Fibroblast of lung (primary cell): Measurements from ENCODE around the gene HIVEP3.

ENCODE experiments used
- CTCF ChIP-seq, 2 donors: IDR thresholded peaks in 1 of 2; conservative IDR thresholded peaks in 1 of 2; 1 replicate in 1 of 2; 2 replicates in 1 of 2; pipeline ENCODE4 v1.5.1; 2011 to 2012; ENCODE audit warnings: low read length in 2 of 2, control low read depth in 1 of 2, inconsistent platforms in 1 of 2, low read depth in 1 of 2, mild to moderate bottlenecking in 1 of 2
- EZH2 ChIP-seq: IDR thresholded peaks from 2 replicates; pipeline ENCODE4 v1.5.1; 2012; ENCODE audit warnings: low read length, control low read depth, mild to moderate bottlenecking; ENCODE audit errors: missing control alignments

DNA sequence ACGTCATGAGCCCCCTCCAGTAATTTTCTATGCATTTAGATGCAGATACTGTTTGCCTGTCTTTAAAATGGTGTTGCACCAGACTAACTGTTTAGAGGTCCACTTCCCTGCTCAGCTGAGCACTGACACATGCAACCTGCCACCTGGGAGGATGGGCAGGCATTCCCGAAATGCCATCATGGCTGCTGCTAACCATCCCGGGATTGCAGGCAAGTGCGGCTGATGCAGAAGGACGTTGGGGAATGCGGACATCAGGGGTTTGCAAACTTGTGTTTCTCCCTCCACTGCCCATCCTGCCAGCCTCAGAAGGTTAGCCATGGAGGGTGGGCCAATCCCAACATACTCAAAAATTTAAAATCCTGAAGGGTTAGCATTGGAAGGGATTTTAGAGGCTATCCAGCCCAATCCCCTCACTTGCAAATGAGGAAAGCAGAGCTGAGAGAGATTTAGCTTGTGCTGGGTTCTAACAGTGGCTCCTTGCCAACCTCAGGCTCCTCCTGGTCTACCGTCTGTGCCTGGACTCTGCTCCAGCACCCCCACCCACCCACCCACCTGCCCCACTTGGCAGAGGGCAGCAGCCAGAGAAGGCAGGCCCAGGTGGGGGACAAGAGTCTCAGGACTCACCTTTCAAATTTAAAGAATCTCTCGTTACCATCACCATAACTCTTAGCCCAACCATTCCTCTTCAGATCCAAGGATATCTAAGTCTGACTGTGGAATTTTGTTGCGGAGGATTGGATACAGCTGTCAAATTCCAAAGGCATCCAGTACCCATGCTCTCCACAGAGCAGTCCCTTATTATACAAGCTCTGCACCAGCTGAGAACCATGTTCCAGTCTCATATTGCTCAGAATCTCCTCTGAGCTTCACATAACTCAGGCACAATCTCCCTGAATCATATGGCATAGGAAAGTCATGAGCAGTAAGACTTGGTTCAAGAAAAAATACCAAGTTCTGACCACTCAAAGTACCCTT lies 34.2 kb downstream of the HIVEP3 start:
- TF ChIP-seq CTCF (conservative IDR thresholded peaks at IDR 0.05 in 1 of 2, IDR thresholded peaks at IDR 0.05 in 1 of 2; ENCODE audit: low read depth in 1 of 2, low read length in 2 of 2) (no peak), EZH2 (no peak)
